C4-2B (cell line): ENCODE measurements around the gene GOLGA7B.

Experiments used
- ZFX ChIP-seq: fragments of 450-650 bp; IDR thresholded peaks from 2 replicates; pipeline ENCODE4 v1.6.1; 2017
- TF ChIP-seq, protein P1 (sequence below): fragments of 450-650 bp; conservative IDR thresholded peaks from 2 replicates; pipeline ENCODE4 v1.5.1; 2017; ENCODE audit warnings: mild to moderate bottlenecking

DNA sequence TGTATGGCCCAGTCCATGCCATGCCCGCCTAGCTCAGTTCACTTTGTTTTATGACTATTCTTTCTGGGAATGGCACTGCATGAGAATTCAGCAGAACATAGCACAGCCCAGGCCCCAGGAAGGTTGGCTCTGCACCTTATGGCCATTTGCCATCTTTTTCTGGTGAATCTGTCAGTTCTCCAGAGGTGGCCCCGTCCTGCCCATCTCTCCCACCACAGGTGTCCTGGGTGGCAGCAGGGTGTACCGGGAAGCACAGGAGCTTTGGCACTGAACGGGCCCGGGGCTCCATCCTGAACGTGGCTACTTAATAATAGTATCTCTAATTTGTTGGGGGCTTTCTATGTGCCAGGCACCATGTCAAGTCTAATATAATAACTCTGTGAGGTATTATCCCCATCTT, 24.7 kb downstream of the GOLGA7B start:
- TF ChIP-seq, protein P1, sequence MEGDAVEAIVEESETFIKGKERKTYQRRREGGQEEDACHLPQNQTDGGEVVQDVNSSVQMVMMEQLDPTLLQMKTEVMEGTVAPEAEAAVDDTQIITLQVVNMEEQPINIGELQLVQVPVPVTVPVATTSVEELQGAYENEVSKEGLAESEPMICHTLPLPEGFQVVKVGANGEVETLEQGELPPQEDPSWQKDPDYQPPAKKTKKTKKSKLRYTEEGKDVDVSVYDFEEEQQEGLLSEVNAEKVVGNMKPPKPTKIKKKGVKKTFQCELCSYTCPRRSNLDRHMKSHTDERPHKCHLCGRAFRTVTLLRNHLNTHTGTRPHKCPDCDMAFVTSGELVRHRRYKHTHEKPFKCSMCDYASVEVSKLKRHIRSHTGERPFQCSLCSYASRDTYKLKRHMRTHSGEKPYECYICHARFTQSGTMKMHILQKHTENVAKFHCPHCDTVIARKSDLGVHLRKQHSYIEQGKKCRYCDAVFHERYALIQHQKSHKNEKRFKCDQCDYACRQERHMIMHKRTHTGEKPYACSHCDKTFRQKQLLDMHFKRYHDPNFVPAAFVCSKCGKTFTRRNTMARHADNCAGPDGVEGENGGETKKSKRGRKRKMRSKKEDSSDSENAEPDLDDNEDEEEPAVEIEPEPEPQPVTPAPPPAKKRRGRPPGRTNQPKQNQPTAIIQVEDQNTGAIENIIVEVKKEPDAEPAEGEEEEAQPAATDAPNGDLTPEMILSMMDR = no peak
- no peak for TF ChIP-seq ZFX
